Eye (tissue), 1 donor: ENCODE measurements around the gene POLR2J.
"Not testable (repeated sequence)": the region's sequence is repeated elsewhere in the genome, so short reads cannot be mapped to it uniquely, and the experiment has no call there.

Experiments used
- DNase-seq: peaks from one replicate; pipeline ENCODE4 v3.0.0-alpha.2; 2015

POLR2J gene

GRCh38 chr7:102464577-102465280 lies 14.0 kb downstream of the POLR2J start, which contains the start of the genes ALKBH4 and LRWD1:
Gene ALKBH4 (minus strand): TSS chr7:102464863. CDS start chr7:102464836, 27 bp downstream.
Gene LRWD1 (plus strand): TSS chr7:102464984. CDS start chr7:102465081, 97 bp downstream.
- peak; percentile 96 for DNase-seq

GRCh38 chr7:102463841-102464576 lies 14.7 kb downstream of the POLR2J start:
- DNase-seq, result no peak

DNA sequence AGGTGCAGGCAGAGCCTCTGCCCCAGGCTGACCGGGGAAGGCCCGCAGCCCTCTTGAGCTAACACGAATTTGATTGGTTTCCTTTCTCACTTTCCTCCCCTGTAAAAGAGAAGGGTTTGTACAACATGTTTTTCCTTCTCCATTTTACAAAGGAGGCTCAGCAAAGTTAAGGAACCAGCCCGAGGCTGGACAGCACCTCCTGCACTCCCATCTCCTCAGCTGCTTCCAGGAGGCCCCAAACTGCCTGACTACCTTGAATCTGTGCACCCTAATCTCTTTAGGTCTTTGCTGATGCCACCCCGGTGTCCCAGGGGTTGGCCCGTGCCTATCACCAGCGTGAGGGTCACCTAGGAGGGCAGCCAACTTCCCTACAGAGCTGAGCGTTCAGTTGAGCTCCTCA lies 18.3 kb downstream of the POLR2J start:
- no peak for DNase-seq

- DNase-seq, result no peak
Observed at GRCh38 chr7:102459221-102459844, 19.4 kb downstream of the POLR2J start.

DNA sequence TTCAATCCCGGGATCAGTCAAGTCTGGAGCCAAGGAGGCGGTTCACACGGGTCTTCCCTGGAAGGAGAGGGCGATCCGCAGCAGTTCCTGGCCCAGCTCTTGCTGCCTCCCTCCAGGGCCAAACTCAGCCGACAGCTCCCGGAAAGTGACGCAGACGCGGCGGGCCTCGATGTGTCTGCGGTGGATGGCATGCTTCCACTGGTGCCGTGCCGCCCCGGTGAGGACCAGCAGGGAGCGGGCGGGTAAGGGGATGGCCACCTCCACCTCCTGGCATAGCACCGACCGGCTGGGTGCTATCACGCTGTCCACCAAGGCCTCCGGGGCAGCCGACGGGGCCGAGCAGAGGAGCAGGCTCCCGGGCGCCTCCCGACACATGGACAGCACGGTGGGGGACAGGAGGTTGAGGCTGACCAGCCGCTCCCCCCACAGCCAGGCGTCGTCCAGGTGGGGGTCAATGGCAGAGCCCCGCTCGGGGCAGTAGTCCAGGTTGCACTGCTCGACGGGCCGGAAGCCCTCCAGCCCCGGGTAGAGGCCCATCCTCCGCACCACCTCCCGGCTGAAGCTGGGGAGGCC lies 21.3 kb downstream of the POLR2J start:
- no peak for DNase-seq

DNA sequence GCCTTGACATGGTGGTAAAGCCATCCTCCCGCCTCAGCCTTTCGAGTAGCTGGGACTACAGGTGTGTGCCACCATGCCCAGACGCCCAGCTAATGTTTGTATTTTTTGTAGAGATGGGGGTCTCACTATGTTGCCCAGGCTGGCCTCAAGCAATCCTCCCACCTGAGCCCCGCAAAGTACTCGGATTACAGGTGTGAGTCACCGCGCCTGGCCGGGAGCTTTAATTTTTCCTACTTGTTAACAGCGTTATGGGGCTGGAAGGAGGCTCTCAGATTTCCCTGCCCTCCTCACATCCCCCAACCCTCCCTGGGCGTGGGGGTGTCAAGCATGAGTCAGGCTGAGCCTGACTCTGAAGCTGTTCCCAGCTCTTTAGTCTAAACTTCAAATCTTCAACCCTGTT lies 22.4 kb downstream of the POLR2J start:
- DNase-seq, result no peak

DNA sequence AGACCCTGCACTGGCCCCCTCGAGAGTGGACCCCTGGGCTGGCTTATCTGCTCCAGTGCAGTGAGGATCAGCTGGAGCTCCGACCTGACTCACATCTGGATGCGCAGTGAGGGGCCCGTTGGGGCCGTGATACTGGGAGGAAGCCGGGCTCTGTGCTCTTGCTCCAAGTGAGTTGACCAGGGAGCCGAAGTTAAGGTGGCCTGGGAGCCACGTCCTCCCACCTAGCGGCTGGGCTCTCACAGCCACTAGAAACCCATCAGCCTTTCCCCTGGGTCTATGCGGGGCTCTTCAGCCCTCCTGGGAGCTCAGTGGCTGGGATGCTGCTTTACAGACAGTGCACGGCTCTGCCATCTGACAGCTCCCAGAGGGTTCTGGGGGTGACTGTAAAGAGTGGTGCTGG lies 23.1 kb downstream of the POLR2J start:
- DNase-seq, result no peak

DNA sequence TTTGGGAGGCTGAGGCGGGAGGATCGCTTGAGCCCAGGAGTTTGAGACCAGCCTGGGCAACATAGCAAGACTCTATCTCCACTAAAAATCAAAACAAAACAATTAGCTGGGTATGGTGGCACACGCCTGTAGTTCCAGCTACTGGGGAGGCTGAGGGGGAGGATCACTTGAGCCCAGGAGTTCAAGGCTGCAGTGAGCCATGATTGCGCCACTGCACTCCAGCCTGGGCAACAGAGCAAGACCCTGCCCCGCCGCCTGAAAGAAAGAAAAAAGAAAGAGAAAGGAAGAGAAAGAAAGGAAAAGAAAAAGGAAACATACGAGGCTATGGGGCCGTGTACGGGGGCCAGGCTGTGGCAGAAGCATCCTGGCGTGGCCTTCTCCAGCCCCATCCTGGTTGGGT lies 23.8 kb downstream of the POLR2J start:
- DNase-seq, result not testable (repeated sequence)

DNA sequence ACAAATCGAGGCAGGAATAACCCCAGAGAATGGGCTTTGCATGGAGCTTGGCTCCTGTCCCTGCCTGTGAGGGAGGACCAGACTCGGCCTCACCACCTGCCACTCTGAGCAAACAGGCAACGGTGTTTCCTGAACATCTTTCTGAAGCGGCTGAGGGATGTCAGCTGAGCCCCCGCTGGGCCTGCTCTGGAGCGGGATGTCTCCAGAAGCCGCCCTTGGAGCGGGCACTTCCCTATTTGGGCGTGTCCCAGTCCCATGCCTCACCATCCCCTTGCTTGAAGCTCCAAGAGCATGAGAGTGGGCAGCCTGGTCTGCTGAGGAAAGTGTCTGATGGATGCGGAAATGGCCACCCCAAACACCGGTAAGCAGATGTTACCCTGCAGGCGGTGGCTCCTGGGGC lies 24.3 kb downstream of the POLR2J start:
- DNase-seq, result no peak

GRCh38 chr7:102453319-102453718 lies 25.4 kb downstream of the POLR2J start:
- DNase-seq, result no peak

GRCh38 chr7:102452451-102452850 lies 26.3 kb downstream of the POLR2J start:
- no peak for DNase-seq

DNA sequence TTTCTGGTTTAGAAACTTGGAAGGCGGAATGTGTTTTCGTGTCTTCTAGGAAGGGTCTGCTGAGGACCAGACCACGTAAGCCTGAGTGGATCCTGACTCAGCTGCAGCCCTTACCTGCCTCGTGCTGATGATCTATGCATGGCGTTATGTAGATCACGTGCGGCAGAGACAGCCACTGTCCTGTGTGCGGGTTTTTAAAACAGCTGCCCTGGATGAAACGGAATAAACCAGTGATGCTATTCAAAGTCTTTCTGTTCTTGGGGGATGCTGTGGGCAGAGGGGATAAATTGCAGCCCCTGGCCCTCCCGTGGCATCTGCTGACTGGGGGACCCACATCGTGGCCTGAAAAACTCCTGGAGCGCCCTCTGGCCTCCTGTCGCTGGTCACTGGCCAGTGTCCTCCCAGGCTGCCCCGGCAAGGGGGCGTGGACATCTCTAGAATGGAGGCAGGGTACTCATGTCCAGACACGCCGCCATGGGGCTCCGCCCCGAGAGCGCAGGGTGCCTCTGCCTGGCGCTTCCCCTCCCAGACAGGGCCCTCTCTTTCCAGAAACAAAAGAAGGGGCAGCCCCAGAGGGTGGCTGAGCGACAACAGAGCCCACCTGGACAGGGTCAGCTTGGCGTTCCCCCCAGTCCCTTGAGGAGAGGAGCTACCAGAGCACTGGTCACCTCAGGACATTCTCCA lies 27.2 kb downstream of the POLR2J start:
- DNase-seq, result peak; percentile 52

- DNase-seq, result no peak
Observed at GRCh38 chr7:102450242-102450641, 28.5 kb downstream of the POLR2J start.

DNA sequence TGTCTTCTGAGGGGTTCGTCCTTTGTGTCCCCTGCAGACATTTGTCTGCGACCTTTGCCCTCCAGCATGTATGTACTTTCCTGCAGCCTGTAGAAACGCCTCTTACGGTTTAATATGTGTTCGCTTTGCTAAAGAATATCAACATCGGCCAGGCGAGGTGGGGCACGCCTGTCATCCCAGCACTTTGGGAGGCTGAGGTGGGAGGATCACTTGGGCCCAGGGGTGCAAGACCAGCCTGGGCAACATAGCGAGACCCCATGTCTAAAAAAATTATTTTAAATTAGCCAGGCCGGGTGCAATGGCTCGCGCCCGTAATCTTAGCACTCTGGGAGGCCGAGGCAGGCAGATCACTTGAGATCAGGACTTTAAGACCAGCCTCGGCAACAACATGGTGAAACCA lies 29.6 kb downstream of the POLR2J start:
- DNase-seq, result no peak

DNA sequence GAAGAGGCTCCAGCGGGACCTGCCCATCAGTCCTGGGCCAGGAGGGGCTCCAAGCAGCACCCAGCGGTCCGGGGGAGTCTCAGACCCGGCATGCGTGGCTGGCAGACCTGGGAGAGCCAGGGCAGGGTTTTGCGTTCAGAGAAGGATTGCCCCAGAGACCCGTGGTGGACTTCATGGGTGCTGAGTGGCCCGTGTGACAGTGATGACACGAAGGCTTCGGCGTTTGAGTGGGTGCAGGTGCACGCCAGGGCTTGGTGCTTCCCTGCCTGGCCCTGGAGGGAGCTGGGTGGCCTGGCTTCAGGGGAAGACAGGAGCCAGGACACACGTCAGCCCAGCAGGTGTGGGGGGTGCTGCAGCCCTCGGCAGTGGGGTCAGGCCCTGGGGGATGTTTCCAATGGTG lies 31.4 kb downstream of the POLR2J start:
- DNase-seq, result no peak

DNA sequence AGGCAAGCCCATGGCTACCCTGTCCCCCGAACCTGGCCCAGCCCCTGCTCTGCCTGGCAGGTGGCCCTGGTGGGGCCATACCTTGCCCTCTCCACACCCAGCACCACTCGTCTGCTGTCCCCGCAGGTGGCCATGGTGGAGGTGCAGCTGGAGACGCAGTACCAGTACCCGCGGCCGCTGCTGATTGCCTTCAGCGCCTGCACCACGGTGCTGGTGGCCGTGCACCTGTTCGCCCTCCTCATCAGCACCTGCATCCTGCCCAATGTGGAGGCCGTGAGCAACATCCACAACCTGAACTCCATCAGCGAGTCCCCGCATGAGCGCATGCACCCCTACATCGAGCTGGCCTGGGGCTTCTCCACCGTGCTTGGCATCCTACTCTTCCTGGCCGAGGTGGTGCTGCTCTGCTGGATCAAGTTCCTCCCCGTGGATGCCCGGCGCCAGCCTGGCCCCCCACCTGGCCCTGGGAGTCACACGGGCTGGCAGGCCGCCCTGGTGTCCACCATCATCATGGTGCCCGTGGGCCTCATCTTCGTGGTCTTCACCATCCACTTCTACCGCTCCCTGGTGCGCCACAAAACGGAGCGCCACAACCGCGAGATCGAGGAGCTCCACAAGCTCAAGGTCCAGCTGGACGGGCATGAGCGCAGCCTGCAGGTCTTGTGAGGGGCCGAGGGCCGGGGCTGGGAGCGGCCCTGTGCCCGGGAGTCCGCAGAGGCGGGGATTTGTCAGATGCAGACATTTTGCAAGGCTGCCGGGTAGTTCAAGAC lies 32.1 kb downstream of the POLR2J start:
- DNase-seq, result no peak

- no peak for DNase-seq
Observed at GRCh38 chr7:102445674-102446071, 33.0 kb downstream of the POLR2J start.

DNA sequence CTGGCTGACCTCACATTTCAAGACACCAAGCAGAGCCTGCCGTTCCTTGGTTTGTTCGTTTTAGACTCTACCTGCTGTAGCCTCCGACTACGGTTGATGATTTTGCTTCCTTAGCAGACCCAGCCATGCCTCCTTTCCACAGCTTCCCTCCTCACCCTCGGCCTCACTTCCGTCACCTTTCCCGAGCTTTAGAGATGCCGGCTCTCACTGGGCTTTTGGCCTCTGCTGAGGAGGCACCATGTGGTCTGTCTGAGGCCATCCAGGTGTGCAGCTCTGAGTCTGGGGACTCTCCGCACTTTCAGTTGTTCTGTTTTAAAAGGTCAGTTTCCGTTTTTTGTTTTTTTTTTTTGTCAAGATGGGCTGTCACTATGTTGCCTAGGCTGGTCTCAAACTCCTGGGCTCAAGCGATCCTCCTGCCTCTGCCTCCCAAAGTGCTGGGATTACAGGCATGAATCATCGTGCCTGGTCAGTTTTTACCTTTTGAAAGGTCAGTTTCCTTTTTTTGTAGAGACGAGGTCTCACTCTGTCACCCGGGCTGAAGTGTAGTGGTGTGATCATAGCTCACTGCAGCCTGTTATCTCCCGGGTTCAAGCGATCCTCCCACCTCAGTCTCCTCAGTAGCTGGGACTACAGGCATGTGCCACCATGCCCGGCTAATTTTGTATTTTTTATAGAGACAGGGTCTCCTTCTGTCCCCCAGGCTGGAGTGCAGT lies 33.6 kb downstream of the POLR2J start:
- no peak for DNase-seq

DNA sequence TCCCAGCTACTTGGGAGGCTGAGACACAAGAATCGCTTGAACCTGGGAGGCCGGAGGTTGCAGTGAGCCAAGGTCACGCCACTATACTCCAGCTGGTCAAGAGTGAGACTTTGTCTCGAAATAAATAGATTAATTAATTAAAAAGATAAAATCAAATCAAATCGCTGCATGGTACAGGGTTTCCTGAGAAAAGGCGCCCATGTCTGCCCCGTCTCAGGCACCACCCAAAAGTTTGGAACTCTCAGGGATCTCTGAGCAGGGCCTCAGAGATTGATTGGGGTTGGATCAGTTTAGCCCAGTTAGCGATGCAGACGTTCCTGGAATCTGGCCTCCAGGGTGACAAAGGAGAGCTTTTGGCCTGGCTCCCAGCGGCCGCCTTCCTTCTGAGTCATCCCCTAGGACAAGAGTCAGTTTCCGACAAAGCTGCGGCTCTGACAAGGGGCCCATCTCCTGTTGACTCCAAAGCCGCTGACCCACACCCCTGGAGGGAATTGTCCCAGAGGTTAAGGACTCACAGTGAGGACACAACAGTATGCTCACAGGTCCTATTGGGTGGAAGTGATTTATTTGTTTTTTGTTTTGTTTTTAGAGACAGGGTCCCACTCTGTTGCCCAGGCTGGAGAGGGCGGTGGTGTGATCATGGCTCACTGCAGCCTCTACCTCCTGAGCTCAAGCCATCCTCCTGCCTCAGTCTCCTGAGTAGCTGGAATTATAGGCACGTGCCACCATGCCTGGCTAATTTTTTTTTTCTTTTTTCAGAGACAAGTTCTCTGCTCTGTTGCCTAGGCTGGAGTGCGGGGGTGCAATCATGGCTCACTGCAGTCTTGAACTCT lies 38.5 kb downstream of the POLR2J start:
- no peak for DNase-seq

DNA sequence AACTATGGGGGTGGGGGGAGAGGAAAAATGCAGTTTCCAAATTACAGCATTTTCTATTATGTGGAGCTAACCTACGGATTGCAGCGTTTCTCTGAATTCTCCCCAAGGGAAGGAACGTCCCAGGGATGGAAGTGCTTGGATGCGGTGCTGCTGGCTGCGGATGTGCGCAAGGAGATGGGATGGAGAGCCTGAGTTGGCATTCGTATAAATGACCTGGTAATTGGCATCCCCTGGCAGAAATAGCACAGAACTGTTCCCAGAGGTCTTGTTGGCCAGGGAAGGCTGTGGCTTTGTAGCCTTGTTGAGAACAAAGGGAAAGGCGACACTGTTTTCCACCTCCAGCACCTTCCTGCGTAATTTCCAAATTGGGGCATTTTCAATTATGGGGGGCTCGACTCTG lies 42.6 kb downstream of the POLR2J start:
- DNase-seq, result no peak
